Astrocyte of the spinal cord (primary cell): ENCODE results near the gene PCMTD2.

ENCODE experiments used
- DNase-seq: peaks from one replicate; pipeline ENCODE4 v3.0.0; 2011; ENCODE audit warnings: low read depth, low spot score
- H3K4me3 ChIP-seq: 2 replicates; pipeline ENCODE4 v1.5.1; 2011; ENCODE audit warnings: low read depth, mild to moderate bottlenecking, low read length, moderate library complexity
- in situ Hi-C: cut with HindIII; loops from 2 replicates; pipeline ENCODE4 v1.10.0; 2017; ENCODE audit warnings: low sequenced_read_pairs
- TF ChIP-seq, protein P1 (sequence below): IDR thresholded peaks from 2 replicates; pipeline ENCODE4 v1.5.1; 2012; ENCODE audit warnings: low read depth, mild to moderate bottlenecking, low read length, inconsistent platforms

The PCMTD2 gene

DNA sequence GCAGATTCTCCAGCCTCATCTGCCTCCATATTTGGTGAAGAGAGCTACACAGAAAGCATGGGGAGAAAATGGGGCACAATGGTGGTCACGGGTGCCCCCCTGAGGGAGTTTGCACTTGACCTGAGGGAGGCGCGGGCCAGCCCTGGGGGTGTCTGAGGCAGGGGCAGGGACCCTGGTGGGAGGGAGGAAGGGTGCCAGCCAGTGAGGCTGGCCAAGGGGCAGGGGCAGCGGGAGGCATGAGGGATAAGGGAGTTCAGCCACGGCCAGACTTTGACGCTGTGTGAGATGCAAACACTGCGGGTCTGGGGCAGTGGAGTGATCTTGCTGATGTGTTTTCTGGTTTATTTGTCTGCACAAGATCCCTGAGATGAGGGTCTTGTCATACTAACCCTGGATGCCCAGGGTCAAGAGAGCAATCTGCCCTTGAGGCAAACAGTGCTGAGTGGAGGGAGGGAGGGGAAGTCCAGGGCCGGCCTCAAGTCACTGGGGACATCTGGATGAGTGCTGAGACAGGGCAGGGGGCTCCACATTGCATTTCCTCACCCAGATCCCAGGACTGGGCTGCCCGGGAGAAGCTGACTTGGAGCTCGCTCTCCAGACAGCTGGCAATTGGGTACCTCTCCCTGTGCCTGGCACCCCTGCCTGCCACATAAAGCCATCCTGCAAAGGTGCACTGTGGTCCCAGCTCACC is 8.8 kb upstream of the PCMTD2 start:
- no peak overlapping the region for H3K4me3 ChIP-seq
- no peak for DNase-seq
- in situ Hi-C loops = no loop called here
- TF ChIP-seq, protein P1, sequence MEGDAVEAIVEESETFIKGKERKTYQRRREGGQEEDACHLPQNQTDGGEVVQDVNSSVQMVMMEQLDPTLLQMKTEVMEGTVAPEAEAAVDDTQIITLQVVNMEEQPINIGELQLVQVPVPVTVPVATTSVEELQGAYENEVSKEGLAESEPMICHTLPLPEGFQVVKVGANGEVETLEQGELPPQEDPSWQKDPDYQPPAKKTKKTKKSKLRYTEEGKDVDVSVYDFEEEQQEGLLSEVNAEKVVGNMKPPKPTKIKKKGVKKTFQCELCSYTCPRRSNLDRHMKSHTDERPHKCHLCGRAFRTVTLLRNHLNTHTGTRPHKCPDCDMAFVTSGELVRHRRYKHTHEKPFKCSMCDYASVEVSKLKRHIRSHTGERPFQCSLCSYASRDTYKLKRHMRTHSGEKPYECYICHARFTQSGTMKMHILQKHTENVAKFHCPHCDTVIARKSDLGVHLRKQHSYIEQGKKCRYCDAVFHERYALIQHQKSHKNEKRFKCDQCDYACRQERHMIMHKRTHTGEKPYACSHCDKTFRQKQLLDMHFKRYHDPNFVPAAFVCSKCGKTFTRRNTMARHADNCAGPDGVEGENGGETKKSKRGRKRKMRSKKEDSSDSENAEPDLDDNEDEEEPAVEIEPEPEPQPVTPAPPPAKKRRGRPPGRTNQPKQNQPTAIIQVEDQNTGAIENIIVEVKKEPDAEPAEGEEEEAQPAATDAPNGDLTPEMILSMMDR = no peak

GRCh38 chr20:64247307-64247618 is 8.3 kb upstream of the PCMTD2 start:
- TF ChIP-seq, protein P1 = no peak
- in situ Hi-C loops = no loop called here
- DNase-seq = no peak
- H3K4me3 ChIP-seq = no peak overlapping the region

- in situ Hi-C loops = no loop called here
- no peak overlapping the region for H3K4me3 ChIP-seq
- no peak for DNase-seq
- TF ChIP-seq, protein P1 = no peak
These were observed 7.3 kb upstream of the PCMTD2 start for GRCh38 chr20:64247970-64248841.

- TF ChIP-seq, protein P1 = no peak
- in situ Hi-C loops = no loop called here
These were observed 5.5 kb upstream of the PCMTD2 start for GRCh38 chr20:64250027-64250426.

GRCh38 chr20:64253000-64253383 is 2.6 kb upstream of the PCMTD2 start:
- no peak overlapping the region for H3K4me3 ChIP-seq
- TF ChIP-seq, protein P1 = no peak
- in situ Hi-C loops = no loop called here
- no peak for DNase-seq

More at GRCh38 chr20:64250027-64250426, 5.5 kb upstream of the PCMTD2 start:
- no peak overlapping the region for H3K4me3 ChIP-seq
- DNase-seq = no peak

DNA sequence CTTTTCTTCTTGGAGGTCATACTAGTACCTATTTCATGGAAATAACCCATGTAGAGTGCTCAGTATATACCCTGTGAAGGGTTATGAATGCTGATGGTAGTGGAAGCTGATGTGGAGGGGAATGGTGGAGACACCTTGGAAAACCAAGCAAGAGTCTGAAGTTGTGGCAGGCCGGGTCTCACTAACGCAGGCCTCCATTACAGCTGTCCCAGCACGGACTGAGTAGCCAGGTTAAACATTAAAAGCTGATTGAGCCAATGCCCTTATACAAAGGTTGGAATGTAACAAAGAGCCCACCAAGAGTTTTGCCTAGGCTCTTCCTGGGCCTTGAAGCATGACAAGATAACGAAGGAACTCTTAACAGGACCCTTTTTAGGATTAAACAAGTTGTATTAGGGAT is 2.1 kb upstream of the PCMTD2 start:
- DNase-seq = no peak
- no peak overlapping the region for H3K4me3 ChIP-seq
- TF ChIP-seq, protein P1 = no peak
- in situ Hi-C loops = no loop called here
